Lung (tissue), 16 donors: ENCODE measurements around the gene JPT2. TPM values are rescaled to one million over a fixed set of nuclear protein-coding genes. Genes with fewer than 3 reads are reported as not detected.

ENCODE experiments used
- ATAC-seq: fragments of 200-7000 bp; cut with Tn5 transposase; one replicate; pipeline ENCODE4 v1.9.1; 2020; ENCODE audit warnings: moderate number of reproducible peaks; ENCODE audit not compliant: insufficient read depth, low FRiP score
- DNase-seq, 3 donors: peaks; one replicate each; pipeline ENCODE4 v3.0.0-alpha.2; 2013 to 2017
- H3K27ac ChIP-seq, 2 donors: one replicate each; pipeline ENCODE4 v1.5.1; 2013; ENCODE audit warnings: mild to moderate bottlenecking in 2 of 2, moderate library complexity in 2 of 2, control low read depth in 1 of 2, inconsistent platforms in 1 of 2, low read depth in 1 of 2, low read length in 1 of 2
- H3K27me3 ChIP-seq, 3 donors: one replicate each; pipeline ENCODE4 v1.5.1; 2013; ENCODE audit warnings: low read length in 2 of 3; ENCODE audit not compliant: control insufficient read depth in 3 of 3, insufficient read depth in 3 of 3
- H3K36me3 ChIP-seq, 4 donors: one replicate each; pipeline ENCODE4 v1.5.1; 2013; ENCODE audit warnings: low read length in 4 of 4, mild to moderate bottlenecking in 1 of 4, moderate library complexity in 1 of 4; ENCODE audit not compliant: control insufficient read depth in 4 of 4, insufficient read depth in 4 of 4
- H3K4me1 ChIP-seq, 5 donors: one replicate each; pipeline ENCODE4 v1.5.1; 2013; ENCODE audit warnings: low read length in 5 of 5, mild to moderate bottlenecking in 2 of 5, moderate library complexity in 1 of 5; ENCODE audit not compliant: control insufficient read depth in 5 of 5, insufficient read depth in 5 of 5
- H3K4me3 ChIP-seq: one replicate; pipeline ENCODE4 v1.5.1; 2013; ENCODE audit warnings: mild to moderate bottlenecking, control low read depth, moderate library complexity
- H3K9ac ChIP-seq, 2 donors: one replicate each; pipeline ENCODE4 v1.5.1; 2013; ENCODE audit warnings: low read length in 2 of 2, control low read depth in 1 of 2; ENCODE audit not compliant: insufficient read depth in 1 of 2
- H3K9me3 ChIP-seq, 4 donors: one replicate each; pipeline ENCODE4 v1.5.1; 2013; ENCODE audit warnings: low read length in 3 of 4, mild to moderate bottlenecking in 1 of 4, moderate library complexity in 1 of 4; ENCODE audit not compliant: control insufficient read depth in 4 of 4, insufficient read depth in 3 of 4
- WGBS, 2 donors: extraction: QIAGEN DNeasy Blood & Tissue Kit; methylation state at CpG; one replicate each; pipeline ENCODE4 v1.1.7; 2013; 5-methylcytosine and 5-hydroxymethylcytosine counted together
- long read RNA-seq, 5 donors: transcript quantifications; one replicate each; lab custom pipeline, GENCODE V29; 2026
- polyA plus RNA-seq, 2 donors: library from polyadenylated mRNA; stranded (reverse); fragments of 200-250 nt; gene quantifications; one replicate each; pipeline ENCODE4 v1.2.1, GENCODE V29; 2013
- total RNA-seq, 2 donors: library from RNA; depleted of rRNA in 1 of 2; stranded (reverse); fragments of >200 nt in 1 of 2; gene quantifications; one replicate each; pipeline ENCODE4 v1.2.1, GENCODE V29; 2014 to 2021
- TF ChIP-seq, protein P1 (sequence below): IDR thresholded peaks from 2 replicates; pipeline ENCODE4 v1.5.1; 2012; ENCODE audit warnings: mild to moderate bottlenecking; ENCODE audit errors: control extremely low read depth, extremely low read depth
- donor health status: control.
- donor health status: control.
- donor health status: Bipolar disorder and iron deficiency.
- donor health status: healthy.
- donor health status: DM: yes; HTN: yes; CAD: no.

The JPT2 gene, protein sequence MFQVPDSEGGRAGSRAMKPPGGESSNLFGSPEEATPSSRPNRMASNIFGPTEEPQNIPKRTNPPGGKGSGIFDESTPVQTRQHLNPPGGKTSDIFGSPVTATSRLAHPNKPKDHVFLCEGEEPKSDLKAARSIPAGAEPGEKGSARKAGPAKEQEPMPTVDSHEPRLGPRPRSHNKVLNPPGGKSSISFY
- total RNA-seq: 10 to 100 TPM; 53.4 to 71.9 TPM
- 10 to 100 TPM; 28.7 to 49.7 TPM for polyA plus RNA-seq
- long read RNA-seq, donor 1, transcript JPT2-207 (4 exons, 565 nt): minor isoform, 5 of 38 reads
- long read RNA-seq, donor 1, transcript JPT2-201 (5 exons, 3,718 nt): major isoform, 28 of 38 reads
- long read RNA-seq, donor 1, partial matches to known transcripts: 0 of 38 reads
- long read RNA-seq, donor 1, other reads (novel, unspliced or antisense): 0 of 38 reads
- long read RNA-seq, donor 2, transcript JPT2-201 (5 exons, 3,718 nt): major isoform, 6 of 8 reads
- long read RNA-seq, donor 2, partial matches to known transcripts: 0 of 8 reads
- long read RNA-seq, donor 2, other reads (novel, unspliced or antisense): 0 of 8 reads
- long read RNA-seq, donor 3, transcript JPT2-201 (5 exons, 3,718 nt): major isoform, 13 of 20 reads
- long read RNA-seq, donor 3, partial matches to known transcripts: 0 of 20 reads
- long read RNA-seq, donor 3, other reads (novel, unspliced or antisense): 0 of 20 reads
- long read RNA-seq, donor 4, transcript JPT2-201 (5 exons, 3,718 nt): major isoform, 16 of 25 reads
- long read RNA-seq, donor 4, partial matches to known transcripts: 7 of 25 reads
- long read RNA-seq, donor 4, other reads (novel, unspliced or antisense): 0 of 25 reads
- long read RNA-seq, donor 5, transcript JPT2-201 (5 exons, 3,718 nt): major isoform, 42 of 46 reads
- long read RNA-seq, donor 5, partial matches to known transcripts: 0 of 46 reads
- long read RNA-seq, donor 5, other reads (novel, unspliced or antisense): 0 of 46 reads

DNA sequence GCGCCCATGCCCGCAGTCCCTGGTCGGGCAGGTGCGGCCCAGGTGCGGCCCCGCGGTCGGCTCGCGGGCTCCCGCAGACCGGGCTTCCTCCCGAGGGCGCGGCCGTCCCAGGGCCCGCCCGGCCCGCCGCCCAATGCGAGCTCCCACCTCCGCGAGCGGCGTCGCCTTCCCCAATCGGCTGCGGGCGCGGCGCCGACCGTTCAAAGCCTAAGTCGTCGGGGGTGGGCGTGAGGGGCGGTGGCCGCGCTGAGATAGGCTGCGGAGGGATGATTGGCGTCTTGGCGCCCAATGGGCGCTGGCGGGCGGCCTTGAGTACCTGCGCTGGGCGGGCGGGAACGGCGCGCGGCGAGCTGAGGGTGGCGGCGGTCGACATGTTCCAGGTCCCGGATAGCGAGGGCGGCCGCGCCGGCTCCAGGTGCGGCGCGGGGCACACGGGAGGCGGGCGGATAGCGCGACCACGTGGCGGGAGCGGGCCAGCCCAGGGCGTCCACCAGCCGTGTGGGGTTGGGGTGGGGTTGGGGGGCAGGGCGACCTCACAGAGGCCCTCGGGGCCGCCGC lies at the start of gene JPT2:
Gene JPT2, plus strand, starts transcription at position 338 of the 558 bp plus-strand sequence. Its CDS starts 34 bp downstream, at position 372.
- no peaks in the 10 kb centered on the region for H3K9me3 ChIP-seq
- WGBS, 2 donors: 0% methylated on average over 65 to 79 of the region's 79 CpGs
- H3K9ac ChIP-seq: peak within 1 kb of the TSS in 1 of 2 donors; percentile 37
- H3K27me3 ChIP-seq: no peaks in the 10 kb centered on the region
- H3K4me1 ChIP-seq: peaks cover 0 to 11% (median 5%) of the 10 kb centered on the region in 5 donors
- H3K36me3 ChIP-seq: peaks cover 0 to 31% (median 22%) of the 10 kb centered on the region in 4 donors
- H3K4me3 ChIP-seq: peak within 1 kb of the TSS; percentile 76
- TF ChIP-seq, protein P1, sequence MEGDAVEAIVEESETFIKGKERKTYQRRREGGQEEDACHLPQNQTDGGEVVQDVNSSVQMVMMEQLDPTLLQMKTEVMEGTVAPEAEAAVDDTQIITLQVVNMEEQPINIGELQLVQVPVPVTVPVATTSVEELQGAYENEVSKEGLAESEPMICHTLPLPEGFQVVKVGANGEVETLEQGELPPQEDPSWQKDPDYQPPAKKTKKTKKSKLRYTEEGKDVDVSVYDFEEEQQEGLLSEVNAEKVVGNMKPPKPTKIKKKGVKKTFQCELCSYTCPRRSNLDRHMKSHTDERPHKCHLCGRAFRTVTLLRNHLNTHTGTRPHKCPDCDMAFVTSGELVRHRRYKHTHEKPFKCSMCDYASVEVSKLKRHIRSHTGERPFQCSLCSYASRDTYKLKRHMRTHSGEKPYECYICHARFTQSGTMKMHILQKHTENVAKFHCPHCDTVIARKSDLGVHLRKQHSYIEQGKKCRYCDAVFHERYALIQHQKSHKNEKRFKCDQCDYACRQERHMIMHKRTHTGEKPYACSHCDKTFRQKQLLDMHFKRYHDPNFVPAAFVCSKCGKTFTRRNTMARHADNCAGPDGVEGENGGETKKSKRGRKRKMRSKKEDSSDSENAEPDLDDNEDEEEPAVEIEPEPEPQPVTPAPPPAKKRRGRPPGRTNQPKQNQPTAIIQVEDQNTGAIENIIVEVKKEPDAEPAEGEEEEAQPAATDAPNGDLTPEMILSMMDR: no peak
- peak within 1 kb of the TSS; percentile 65 to 72 for H3K27ac ChIP-seq
- peak; percentile 97 for ATAC-seq
- DNase-seq: peak; percentile 95 to 98 (median 95)

DNA sequence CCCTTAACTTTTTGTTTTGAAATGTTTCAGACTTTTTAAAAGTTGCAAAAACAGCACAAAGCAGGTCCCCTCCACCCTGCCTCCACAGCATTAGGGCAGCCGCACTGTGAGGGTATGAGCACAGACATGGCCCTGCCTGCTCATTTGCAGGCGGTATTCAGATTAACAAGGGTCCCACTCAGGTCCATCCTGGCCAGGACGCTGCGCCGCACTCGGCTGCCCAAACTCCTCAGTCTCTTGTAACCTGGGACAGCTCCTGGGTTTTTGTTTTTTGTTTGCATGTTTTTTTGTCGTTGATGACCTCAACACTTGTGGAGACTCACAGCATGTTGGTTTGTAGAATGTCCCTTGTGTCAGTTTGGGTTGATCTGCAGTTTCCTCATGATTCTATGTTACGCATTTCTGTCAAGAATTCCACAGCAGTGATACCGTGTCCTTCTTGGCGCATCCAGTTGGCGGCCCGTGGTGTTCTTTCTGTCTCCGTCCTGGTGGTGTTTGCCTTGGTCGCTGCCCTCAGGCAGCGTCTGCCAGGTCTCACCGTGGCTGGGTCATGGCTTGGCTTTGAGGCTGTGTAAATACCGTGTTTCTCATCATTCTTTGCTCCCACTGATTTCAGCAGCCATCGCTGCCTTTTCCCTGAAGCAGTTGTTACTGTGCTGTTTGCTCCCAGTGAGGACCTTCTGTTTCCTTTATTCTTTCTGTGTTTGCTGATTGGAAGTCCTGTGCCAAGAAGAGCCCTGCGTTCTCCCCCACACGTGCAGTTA lies 47.4 kb upstream of the JPT2 start:
- H3K27me3 ChIP-seq: no peaks in the 10 kb centered on the region
- WGBS, 2 donors: 92 to 95% methylated on average over 20 of the region's 20 CpGs
- H3K9me3 ChIP-seq: no peaks in the 10 kb centered on the region
- no peaks in the 10 kb centered on the region for H3K4me1 ChIP-seq
- DNase-seq: no peak
- H3K27ac ChIP-seq: no peak overlapping the region
- H3K9ac ChIP-seq: no peak overlapping the region
- no peak for ATAC-seq
- no peak overlapping the region for H3K4me3 ChIP-seq
- TF ChIP-seq, protein P1: no peak
- peaks cover 15 to 53% (median 37%) of the 10 kb centered on the region in 4 donors for H3K36me3 ChIP-seq

DNA sequence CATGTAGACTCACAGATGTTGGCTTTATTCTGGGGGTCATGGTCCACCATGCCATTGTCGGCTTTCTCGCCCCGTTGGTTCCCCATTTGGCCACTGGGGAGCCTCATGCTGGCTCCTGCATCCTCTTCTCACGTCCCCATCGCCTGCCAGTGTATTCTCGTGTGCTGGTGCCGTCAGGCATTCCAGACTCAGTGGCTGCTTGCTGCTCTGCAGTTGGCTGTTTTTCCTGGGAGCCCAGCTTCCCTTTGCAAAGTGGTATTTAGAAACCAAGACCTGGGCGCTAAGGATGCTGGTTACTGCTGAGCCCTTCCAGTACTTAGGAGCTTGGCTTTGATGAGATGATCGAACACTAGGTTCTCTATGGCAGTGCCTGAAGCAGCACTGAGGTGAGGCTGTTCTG lies 46.8 kb upstream of the JPT2 start:
- H3K4me3 ChIP-seq: no peak overlapping the region
- no peak overlapping the region for H3K27ac ChIP-seq
- H3K9ac ChIP-seq: no peak overlapping the region
- H3K36me3 ChIP-seq: peaks cover 15 to 49% (median 37%) of the 10 kb centered on the region in 4 donors
- DNase-seq (no peak), ATAC-seq (no peak)
- no peaks in the 10 kb centered on the region for H3K27me3 ChIP-seq
- WGBS, 2 donors: 91 to 94% methylated on average over 9 of the region's 9 CpGs
- H3K9me3 ChIP-seq: no peaks in the 10 kb centered on the region
- TF ChIP-seq, protein P1: no peak
- H3K4me1 ChIP-seq: no peaks in the 10 kb centered on the region
